ENCODE data around the gene TRMT112.

DNA sequence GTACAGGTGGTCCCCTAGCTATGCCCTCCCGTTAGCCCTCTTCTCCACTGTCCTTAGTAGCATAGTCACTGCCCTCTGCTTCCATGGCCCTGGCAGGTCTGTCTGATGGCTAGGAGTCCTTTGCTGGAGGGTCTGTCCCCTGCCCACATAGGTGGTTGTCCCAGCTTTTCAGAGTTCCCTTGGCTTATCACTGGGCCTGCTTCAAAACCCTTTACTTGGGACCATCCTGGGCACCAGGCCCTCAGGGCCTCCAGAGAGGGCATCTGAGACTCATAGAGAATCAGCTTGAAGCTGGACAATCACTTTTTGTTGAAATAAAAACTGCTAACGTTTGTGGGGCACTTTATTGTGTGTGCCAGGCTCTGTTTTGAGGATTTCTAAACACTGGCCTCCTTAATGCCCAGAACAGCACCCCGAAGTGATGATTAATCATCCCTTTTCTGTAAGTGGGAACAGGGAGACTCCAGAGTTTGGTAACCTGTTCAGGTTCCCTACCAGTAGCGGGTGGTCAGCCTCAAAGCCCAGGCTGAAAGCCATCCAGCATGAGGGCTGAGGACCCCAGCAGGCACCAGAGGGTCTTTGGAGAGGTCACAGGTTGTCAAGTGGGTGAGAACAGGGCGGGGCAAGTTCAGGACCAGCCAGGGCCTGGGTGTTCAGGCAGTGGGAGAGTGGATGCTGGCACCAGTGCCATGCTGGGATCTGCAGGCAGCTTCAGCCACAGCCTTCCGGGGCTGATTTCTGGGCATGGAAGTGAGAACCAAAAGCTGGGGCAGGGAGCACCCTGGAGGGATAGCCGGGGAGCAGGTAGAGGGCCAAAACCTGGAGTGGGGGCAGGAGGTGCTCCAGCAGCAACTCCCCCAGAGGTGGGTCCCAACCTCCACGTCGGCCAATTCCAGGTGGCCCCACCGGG is 26.8 kb downstream of the TRMT112 start:
- TF ChIP-seq, protein P1, sequence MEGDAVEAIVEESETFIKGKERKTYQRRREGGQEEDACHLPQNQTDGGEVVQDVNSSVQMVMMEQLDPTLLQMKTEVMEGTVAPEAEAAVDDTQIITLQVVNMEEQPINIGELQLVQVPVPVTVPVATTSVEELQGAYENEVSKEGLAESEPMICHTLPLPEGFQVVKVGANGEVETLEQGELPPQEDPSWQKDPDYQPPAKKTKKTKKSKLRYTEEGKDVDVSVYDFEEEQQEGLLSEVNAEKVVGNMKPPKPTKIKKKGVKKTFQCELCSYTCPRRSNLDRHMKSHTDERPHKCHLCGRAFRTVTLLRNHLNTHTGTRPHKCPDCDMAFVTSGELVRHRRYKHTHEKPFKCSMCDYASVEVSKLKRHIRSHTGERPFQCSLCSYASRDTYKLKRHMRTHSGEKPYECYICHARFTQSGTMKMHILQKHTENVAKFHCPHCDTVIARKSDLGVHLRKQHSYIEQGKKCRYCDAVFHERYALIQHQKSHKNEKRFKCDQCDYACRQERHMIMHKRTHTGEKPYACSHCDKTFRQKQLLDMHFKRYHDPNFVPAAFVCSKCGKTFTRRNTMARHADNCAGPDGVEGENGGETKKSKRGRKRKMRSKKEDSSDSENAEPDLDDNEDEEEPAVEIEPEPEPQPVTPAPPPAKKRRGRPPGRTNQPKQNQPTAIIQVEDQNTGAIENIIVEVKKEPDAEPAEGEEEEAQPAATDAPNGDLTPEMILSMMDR (IDR thresholded peaks at IDR 0.05) = no peak
- TF ChIP-seq POLR2A (IDR thresholded peaks at IDR 0.05) = no peak

Measured in stomach (tissue), 4 donors.